GM20000 (cell line): ENCODE measurements around the gene FN1.
"Not testable (repeated sequence)": the region's sequence is repeated elsewhere in the genome, so short reads cannot be mapped to it uniquely, and the experiment has no call there.

Experiments
- DNase-seq: peaks from one replicate; pipeline ENCODE4 v3.0.0; 2012; ENCODE audit warnings: low spot score
- TF ChIP-seq, protein P1 (sequence below): IDR thresholded peaks from 2 replicates; pipeline ENCODE4 v1.5.1; 2012; ENCODE audit warnings: mild to moderate bottlenecking, control low read depth; ENCODE audit errors: extremely low read depth, missing control alignments

Gene FN1

DNA sequence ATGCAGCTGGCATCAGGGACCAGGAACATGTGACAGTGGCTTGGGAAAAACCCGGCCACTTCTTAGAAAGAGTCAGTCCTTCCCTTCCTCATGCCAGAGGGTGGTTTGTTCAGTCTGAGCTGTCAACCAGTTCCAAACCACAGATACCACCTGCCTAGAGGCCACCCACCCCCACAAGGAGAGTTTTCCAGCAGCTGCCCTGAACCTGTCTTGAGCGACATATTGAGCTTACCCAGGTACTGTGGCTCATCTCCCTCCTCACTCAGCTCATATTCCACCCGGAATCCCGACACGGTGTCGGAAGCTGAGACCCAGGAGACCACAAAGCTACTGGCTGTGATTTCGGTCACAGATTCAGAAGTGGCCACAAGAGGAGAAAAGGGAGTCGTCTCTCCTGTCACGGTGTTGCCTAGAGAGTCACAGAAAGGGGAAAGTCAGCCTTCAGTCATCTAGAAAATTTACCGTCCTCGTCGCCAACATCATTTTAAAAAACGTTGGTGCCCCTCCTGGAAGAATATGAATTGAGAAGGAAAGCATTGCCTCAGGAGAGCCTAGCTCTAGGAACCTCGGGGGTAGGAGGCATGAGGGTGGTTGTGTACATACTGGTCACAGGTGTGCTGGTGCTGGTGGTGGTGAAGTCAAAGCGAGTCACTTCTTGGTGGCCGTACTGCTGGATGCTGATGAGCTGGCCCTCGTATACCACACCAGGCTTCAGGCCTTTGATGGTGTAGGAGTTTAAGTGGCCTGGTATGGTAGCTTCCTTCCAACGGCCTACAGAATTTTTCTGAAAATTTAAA, 26.3 kb downstream of the FN1 start:
- no peak for DNase-seq
- TF ChIP-seq, protein P1, sequence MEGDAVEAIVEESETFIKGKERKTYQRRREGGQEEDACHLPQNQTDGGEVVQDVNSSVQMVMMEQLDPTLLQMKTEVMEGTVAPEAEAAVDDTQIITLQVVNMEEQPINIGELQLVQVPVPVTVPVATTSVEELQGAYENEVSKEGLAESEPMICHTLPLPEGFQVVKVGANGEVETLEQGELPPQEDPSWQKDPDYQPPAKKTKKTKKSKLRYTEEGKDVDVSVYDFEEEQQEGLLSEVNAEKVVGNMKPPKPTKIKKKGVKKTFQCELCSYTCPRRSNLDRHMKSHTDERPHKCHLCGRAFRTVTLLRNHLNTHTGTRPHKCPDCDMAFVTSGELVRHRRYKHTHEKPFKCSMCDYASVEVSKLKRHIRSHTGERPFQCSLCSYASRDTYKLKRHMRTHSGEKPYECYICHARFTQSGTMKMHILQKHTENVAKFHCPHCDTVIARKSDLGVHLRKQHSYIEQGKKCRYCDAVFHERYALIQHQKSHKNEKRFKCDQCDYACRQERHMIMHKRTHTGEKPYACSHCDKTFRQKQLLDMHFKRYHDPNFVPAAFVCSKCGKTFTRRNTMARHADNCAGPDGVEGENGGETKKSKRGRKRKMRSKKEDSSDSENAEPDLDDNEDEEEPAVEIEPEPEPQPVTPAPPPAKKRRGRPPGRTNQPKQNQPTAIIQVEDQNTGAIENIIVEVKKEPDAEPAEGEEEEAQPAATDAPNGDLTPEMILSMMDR, result no peak

GRCh38 chr2:215408441-215408840, 27.4 kb downstream of the FN1 start:
- not testable (repeated sequence) for DNase-seq

- DNase-seq, result no peak
These were observed 28.1 kb downstream of the FN1 start for GRCh38 chr2:215407590-215408264.

DNA sequence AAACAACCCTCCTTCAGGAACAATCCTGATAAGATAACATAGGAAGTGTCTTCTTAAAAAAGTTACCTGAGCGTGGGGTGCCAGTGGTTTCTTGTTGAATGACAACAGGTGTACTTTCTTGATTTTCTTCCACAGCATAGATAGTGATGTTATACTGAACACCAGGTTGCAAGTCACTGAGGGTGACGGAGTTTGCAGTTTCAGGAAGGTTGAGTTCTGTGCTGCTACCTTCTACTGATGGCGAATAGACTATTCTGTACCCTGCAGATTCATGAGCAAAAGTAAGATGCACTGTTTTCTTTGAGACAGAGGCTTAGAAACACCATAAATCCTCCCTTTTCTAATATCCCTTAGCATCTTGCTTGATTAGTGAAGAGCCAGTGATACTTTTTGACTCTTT, 28.8 kb downstream of the FN1 start:
- TF ChIP-seq, protein P1, result no peak
- DNase-seq, result no peak

More at GRCh38 chr2:215407590-215408264, 28.1 kb downstream of the FN1 start:
- TF ChIP-seq, protein P1, result no peak

- no peak for DNase-seq
- TF ChIP-seq, protein P1, result no peak
These were observed 29.9 kb downstream of the FN1 start for GRCh38 chr2:215405722-215406581.

- no peak for DNase-seq
- TF ChIP-seq, protein P1, result no peak
These were observed 31.4 kb downstream of the FN1 start for GRCh38 chr2:215404348-215405012.
